Fibroblast of peridontal ligament (primary cell): ENCODE data around the gene TBC1D1.

ENCODE experiments used
- DNase-seq: peaks from one replicate; pipeline ENCODE4 v3.0.0-alpha.2; 2010; ENCODE audit errors: extremely low read depth

TBC1D1 gene

DNA sequence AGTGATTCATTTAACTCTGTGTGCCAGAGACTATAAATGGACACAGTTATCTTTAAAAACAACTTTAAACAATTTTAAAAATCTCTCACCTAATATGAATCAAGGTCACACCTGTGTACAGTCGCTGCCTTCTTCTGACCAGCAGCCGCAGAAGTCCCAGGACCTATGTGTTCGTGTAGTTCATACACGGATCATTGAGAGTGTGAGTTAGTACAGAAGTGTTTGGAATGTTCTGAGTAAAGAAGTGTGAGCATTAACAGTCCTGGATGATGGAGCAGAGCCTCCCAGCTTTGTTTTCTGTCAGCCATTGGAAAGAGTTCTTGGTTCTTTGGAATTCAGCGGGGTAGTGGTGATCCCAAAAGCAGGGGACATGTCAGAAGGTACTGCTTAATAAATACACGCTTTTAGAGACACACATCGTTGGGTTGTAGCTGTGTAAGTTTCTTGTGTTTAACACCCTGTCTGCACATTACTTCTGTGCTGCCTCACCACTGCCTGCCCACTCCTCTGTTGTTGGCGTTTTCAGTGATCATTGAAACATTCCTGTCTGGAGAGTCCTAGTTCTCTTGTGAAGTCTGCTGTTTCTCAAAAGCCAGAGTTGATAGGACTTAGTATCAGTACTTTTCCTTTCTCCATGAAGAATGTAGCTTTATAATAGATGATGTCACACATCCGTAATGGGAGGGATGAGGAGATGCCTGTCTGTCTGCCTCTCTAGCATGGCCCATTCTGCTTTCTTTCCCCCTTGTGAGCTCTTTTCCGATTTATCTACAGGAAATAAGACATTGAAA, 159.9 kb downstream of the TBC1D1 start:
- DNase-seq: no peak

DNA sequence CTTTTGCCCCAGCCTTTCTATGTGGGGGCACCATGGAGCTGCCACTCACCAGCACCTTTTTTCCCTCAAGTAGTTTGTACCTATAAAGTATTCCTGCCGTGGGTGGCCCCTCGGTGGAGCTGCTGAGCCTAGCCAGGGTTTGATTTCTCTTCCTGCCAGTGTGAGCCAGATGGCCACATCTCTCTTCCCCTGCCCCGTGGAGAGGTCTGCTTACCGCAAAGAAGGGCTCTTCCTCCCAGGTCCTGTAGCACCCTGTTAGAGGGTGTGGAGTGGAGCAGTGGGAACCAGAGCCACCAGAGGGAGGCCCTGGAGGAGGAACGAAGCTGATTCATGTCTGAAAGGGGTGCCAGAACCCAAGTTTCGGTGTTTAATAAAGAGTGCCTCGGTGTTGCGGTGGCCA, 164.7 kb downstream of the TBC1D1 start:
- DNase-seq: no peak

DNA sequence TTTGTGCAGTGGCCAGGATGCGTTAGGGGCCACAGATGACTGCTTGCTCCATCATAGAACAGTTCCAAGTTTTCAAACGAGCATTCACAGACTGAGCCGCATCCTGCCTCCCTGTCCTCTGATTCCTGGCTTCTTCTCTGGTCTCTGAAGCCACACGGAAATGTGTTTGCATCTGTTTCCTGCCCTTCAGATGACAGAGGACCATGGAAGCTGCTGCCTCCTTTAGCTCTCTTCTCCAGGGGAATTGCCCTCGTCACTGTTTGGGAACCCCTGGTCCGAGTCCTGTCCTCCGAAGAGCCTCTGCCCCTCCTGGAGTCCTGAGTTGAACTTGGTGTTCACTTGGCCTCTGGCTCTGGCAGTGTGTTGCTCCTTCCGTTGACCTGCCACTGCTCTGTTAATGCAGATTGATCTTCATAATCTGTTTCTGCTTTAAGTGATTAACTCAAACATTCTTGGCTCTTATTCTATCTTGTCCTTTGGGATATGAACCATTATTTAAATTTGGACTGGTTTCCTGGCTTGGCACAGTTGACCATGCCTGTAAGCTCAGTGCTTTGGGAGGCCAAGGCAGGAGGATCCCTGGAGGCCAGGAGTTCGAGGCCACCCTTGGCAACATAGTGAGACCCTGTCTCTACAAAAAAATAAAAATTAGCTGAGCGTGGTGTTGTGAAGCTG, 165.3 kb downstream of the TBC1D1 start:
- peak; percentile 51 for DNase-seq

DNA sequence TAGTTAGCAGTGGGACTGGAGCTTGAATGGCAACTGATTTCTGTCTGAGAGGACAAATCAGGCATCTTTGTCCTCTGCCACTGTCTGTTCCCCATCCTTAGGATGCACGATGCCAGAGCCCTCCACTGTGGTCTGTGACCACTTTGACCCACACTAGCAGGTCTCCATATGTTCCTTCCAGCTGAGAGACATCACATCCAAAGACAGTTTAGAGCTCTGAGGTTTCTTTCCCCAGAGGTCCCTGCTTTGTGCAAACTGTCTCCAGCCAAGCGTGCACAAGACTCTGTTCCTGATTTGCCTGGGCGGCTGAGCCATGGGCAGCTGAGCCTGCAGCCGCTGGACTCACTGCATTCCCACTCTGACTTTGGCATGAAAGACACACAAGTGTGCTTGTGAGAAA, 167.3 kb downstream of the TBC1D1 start:
- no peak for DNase-seq

DNA sequence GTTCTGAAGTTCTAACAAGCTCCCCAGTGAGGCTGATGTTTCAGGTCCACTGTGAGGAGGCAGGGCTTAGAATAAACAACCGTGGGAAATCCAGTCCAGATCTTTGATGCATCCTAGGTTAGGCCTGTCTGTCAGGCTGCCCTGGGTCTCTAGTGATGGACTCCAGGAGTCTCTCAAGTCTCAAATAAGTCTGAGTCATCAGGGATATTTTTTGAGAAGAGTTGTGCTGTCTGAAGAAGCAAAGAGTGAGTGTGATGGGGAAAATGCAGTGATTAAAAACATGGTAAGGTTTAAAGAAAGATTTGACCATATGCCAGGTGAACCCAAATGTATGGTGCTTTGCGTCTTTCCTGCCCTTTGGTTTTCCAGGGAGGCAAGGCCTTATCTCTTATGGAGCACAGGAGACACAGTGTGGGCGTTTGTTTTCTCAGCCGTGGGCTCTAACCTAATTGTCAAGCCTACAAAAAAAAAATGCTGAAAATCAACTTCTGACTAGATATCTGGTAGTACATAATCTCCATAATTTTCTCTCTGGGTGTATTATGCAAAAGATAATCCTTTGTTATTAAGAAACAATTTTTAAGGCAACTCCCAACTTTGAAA, 170.0 kb downstream of the TBC1D1 start:
- DNase-seq: peak; percentile 33

DNA sequence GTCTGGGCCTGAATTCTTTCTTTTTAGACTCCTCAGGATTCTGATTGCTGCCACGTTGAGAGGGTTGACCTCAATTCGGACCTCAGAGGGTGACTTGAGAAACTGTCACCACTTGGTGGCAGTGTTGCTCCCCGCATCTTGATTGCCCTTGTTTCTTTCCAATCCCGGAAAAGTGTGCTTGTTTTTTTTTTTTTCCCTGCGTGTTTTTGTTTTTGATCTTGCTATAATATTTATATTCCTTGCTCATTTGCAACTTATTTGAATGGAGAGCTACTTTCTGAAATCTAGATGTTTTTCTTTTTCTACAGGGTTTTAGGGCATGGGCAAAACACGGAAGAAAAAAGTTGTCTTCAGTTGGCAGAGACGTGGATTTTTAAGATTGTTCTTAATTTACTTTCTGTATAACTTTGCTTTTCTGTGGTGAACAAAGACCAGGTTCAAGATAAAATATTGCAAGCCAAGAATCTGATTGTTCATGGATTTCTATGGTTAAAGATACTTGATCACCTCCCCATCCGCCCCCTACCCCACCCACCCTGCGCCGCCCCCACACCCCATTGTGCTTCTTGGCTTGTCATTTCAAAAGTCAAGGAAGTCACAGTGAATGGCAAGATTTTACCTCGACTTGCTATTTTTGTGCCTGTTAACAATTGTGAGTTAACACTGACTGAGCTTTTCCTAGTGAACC, 171.3 kb downstream of the TBC1D1 start:
- DNase-seq: peak; percentile 92

DNA sequence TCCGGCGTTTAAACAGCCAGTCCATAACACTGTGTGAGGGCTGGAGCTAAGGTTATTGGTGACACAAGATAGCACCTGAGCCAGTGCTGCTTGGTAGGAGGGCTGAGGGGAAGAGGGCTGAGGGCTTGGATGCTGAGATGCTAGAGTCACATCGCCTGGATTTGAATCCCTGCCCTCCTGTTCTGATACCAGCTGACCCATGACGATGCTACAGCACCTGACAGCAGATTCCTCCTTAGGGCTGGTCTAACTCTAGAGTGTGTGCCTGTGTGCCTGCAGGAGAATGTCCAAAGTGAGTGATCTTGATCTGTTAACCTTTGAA, 171.9 kb downstream of the TBC1D1 start:
- DNase-seq: no peak

DNA sequence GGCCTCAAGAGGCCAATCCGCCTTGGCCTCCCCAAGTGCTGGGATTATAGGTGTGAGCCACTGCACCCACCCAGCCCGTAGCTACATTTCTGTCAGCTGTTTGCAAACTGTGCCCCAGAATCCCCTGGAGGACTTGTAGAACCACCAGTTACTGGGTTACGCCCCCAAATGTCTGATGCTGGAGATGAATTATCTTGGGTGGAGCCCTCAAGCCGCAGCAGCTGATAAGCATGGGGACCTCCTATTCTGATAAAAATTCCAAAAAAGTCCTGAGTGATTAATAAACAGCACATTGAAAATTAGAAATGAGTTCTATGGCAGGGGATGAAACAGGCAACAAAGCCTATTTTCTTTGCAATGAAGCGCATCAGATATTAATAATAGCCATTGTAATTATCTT, 174.3 kb downstream of the TBC1D1 start:
- DNase-seq: no peak

DNA sequence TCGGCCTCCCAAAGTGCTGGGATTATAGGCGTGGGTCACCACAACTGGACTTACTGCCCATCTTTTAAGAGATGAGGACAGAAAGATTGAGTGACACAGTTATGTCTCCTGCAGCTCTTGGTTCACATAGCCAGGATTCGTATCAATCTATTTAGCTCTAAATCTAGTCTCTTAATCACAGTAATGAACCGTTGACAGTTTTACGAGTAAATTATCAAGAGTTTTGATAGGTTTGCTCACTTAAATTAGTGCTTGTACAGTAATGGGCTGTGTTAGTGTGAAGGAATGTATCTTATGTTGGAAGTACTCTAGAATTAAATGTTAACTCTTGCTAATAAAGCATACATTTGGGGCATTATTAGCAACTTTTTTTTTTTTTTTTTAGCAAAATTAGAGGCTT, 175.0 kb downstream of the TBC1D1 start:
- no peak for DNase-seq

DNA sequence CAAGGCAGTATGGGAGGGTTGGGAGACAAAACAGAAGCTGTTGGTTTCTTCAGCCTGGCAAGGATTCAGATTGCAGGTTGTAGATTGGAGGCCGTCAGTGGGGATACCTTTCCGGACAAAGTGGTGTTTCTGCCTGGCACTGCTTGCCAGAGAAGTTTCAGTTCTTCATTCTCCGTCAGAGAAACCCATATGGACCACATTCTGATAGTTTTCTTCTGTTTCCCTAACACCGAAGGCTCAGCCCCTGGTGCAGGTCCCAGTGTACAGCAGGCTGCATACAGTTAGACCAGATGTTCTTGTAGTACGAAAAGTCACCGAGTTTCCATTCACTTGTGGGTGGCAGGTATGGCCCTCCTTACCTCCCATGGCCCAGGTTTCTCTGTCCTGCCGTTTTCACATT, 176.6 kb downstream of the TBC1D1 start:
- no peak for DNase-seq

DNA sequence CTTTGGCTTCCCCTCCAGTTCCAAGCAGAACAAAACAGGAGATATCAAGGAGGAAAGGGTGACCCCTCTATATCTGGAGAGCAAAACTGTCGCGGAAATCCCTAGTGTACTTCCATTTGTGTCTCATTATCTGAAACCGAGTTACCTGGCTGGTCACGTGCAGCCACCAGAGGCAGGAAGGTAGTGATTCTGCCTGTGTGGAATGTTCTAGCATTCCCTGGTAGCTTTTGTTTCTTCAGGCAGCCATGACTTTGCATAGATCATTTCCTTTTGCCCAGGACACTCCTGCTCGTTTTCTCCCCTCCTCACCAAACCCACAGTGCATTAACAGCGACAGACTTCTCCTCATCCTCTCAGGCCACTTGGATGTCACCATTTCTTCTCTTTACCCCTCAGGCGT, 177.2 kb downstream of the TBC1D1 start:
- no peak for DNase-seq

DNA sequence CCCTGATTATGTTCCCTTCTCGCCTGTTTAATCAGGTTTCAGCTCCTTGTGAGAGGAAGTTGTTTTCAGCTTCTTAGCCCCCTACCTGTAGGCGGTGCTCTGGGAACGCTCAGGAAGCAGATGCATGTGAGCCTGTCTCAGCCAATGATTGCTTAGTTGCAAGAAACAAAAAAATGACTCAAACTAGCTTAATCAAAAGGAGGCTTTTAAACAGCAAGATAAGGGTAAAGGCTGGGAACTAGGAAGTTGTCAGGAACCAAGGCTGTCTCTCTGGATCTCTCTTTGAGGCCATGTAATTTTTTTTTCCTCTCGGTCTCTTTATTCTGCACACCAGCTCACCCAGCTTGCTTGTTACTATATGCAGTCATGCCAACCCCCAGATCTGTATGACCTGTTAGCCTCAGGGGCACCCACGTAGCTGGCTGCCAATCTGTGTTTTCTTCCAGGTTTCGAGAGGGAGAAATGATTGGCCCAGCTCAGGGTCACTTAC, 178.4 kb downstream of the TBC1D1 start:
- peak; percentile 74 for DNase-seq

DNA sequence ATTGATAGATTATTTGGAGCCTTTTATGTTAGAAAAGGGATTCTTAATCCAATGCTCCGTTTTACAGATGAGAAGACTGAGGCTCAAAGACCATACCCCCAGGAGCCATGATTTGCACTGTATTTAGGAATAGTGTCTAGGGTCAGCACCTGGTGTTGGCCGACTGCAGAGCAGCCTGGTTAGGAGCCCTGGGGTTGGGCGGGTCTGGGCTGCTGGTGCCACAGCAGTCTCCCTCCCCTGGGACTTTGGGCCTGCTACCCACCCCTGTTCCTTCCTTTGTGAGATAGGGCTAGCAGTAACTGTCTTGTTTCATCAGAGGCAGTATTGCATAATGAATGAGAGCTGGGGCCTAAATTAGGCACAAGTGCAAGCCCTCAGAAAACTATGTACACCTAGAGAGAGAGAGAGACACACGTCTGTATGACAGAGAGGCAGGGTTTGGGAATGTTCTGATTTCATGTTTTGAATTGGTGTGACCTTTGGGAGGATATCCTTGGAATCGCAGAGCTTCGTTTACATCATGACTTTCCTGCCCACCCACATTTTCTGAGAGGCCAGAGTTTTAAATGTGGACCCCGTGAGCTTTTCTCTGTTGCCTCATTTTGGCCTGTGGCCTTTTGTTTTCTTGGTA, 181.0 kb downstream of the TBC1D1 start:
- peak; percentile 53 for DNase-seq

DNA sequence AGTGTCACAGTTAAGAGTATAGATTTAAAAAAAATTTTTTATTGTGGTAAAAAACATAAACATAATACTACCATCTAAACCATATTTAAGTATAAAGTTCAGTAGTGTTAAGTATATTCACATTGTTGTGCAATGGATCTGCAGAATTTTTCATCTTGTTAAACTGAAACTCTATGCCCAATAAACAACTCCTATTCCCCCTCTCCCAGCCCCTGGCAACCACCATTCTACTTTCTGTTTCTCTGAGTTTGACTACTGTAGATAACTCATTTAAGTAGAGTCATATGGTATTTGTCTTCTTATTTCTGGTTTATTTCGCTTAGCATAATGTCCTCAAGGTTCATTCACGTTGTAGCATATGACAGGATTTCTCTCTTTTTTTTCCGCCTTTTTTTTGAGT, 181.7 kb downstream of the TBC1D1 start:
- DNase-seq: peak; percentile 68

DNA sequence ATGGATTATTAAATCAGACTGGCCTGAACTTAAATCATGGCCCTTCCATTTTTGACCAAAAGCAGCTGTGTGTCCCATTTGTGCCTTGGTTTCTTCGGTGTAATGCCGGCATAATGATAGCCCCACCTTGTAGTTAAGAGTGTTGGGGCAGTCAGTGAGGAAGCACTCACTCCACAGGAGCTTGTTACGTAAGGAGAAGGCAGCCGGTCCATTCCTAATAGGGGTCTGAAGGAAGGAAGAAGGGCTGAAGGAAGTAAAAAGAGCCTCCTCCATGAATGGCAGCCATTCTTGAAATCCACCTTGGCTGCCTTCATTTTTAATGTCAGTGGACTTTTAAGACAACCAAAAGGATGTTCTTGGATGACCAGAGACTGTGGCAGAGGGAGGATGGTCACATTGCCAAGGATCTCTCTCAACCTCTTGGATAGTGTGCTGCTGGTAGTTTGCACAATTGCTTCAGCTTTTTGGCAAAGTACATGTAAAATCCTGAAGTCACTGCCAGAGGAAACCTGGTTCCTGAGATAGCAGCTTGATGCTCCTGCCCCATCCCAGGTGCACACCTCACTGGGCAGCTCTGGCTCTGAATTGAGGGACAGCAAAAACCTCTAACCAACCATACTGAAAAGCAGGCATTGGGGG, 182.8 kb downstream of the TBC1D1 start:
- DNase-seq: no peak

DNA sequence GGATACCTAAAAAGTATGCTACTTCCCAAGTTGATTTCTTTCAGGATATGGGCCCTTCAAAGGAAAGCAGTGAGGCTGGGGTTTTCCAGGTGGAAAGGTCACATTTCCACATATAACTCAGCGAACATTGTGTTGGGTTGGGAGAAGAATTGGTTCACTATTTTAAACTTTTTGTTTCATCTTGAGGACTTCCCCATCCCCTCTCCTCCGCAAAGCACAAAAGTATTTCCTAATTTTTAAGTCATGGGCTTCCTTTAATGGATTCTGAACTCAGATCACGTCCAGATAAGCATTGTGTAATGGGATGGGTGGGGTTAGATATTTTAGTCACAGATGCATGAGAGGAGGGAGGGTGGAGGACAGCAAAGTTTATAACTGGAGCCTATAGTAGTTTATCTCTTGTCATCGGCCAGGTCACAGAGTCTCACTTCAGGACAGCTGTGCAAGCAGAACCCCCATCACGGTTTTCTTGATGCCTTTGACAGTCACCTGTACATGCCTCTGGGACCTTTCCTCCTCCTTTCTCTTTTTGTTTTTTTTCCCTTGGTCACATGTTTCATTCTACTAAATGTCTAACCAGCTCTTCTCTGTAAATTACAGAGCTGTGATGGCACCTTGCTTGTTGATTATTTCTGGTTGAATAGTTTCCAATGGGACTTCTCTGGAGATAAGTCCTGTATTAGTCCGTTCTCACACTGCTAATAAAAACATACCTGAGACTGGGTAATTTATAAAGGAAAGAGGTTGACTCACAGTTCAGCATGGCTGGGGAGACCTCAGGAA, 184.7 kb downstream of the TBC1D1 start:
- DNase-seq: peak; percentile 58

DNA sequence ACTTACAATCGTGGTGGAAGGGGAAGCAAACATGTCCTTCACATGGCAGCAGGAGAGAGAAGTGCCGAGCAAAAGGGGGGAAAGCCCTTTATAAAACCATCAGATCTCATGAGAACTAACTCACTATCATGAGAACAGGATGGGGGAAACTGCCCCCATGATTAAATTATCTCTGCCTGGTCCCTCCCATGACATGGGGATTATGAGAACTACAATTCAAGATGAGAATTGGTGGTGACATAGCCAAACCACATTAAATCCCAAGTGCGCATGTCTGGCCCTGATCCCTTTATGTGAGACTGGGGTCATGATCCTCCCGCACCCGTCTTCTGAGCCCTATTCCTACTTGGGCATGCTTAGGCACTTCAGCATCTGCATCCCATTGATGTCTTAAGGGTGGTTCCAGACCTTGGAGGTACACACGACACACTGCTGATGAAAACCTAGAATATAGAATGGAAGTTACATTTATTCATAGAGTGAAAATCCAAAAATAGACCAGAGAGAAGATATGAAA, 185.3 kb downstream of the TBC1D1 start:
- DNase-seq: no peak

DNA sequence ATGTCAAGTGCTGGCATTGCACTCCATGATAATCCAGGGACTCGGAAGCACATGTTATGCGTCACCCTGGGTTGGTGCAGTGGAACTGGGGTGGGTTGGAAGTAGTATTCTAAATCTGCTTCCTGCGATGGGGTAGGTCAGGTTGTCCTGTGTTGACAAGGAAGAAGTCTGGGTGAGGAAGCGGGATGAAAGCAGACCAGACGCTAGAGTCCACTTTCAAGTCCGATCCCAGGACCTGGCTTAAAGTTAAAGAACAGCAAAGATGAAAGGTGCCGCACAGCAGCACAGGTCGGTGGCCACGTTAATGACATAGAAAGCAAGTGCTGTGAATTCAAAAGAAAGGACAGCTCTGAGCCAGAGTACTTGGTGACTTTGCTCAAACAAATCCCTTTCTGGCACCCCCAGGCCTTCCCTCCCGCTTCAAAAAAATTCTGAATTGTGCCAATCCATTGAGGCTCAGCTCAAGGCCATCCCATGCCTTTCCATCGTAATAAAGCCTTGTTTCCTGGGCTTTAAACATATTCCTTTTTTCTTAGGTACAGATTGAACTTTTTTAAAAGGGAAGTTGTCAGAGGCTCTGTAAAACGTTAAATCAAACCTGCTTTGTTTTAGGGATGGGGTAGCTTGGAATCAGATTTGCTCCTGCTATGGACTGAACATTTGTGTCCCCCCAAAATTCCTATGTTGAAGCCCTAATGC, 187.1 kb downstream of the TBC1D1 start:
- no peak for DNase-seq

DNA sequence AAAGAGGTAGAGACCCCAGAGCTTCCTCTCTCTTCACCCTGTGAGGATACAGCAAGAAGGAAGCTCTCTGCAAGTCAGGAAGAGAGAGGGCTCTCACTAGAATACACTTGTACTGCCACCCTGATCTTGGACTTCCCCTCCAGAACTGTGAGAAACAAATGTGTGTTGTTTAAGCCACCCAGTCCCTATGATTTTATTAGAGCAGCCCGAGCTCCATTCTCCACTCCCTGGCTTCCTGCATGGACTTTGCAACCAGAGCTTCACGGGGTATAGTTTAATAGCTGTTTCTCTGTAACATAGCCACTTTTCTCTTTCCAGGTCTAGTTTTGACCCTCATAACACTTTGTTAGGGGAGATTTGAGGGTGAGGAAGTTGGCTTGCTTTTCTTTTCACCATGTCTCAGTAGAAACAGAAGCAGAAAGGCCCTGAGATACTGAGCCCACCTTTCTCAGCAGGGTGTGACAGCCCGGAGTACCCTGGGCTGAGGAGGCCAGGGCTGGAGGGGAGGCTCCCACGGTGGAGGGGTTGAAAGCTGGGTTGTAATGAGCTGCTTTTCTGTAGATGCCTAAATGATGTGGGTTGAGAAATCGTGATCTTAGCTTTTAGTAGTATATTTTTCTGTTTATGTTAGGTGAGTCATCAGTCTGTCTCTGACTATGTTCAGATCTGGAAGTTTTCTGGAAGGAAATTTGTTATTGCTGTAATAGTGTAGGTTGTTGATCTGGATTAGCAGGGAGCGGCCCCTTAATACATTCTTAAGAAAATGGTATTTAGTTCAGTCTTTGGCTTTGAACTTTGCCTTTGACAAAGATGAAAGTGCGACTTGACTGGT, 187.9 kb downstream of the TBC1D1 start:
- peak; percentile 88 for DNase-seq
